DMS 273 (cell line): Measurements from ENCODE around the gene PTPRM.

Source experiments
- DNase-seq: peaks from one replicate; lab custom pipeline; 2025; ENCODE audit not compliant: unreplicated experiment; lab: John Stamatoyannopoulos, UW

PTPRM gene

DNA sequence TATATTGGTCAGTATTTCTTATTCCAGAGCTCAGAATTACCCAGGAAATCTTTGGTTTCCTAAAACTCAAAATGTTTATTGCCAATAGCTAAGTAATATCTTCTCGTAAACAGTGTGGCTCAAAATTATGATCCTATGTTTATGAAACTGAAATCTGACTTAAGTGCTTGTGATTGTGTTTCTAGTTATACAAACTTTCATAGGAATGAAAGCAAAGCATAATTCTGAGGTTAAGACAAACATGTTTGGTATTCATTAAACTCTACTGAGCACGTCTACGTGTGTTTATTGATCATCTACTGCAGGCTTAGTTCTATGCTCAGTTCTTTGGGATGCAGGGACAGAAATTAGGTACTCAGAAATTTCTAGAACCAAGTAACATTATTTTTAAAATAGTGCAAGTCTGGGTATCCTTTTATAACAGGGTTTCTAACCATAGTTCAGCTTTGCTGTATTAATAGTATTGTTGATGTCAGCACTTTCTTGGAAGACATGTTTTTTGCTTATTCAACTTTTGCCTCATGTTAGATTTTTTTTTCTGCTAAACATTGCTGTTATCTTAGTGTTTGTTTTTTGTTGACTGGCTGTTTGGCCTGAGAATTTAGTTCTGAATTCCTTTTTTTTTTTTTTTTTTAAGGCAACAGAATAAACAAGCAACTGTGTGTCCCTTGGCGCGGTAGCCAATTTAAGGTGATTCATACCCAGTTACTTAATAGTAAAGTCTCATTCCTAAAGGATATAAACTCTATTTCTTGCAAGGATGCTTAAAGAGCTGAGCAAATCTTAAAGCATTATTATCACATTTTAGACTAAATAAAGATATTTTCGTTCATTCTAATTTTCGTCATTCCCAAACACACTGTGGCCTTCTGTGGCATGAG lies 31.3 kb downstream of the PTPRM start:
- no peak for DNase-seq

DNA sequence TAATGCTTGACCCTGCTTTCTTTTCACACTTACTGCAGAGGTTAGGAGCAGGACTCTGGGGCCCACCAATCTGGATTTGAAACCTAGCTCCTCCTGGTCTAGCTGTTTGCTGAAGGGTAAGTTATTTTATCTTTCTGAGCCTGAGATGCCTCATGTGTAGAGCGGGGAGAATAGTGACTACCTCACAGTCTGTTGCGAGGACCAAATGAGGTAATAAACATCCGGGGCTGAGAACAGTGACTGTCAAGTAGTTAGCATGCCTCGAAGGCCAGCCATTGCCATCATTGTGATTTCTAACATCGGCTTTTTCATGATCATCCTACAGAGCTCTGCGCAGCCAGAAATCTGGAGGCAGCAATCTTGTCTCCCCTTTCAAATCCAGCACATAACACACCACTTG lies 32.9 kb downstream of the PTPRM start:
- DNase-seq, result no peak

DNA sequence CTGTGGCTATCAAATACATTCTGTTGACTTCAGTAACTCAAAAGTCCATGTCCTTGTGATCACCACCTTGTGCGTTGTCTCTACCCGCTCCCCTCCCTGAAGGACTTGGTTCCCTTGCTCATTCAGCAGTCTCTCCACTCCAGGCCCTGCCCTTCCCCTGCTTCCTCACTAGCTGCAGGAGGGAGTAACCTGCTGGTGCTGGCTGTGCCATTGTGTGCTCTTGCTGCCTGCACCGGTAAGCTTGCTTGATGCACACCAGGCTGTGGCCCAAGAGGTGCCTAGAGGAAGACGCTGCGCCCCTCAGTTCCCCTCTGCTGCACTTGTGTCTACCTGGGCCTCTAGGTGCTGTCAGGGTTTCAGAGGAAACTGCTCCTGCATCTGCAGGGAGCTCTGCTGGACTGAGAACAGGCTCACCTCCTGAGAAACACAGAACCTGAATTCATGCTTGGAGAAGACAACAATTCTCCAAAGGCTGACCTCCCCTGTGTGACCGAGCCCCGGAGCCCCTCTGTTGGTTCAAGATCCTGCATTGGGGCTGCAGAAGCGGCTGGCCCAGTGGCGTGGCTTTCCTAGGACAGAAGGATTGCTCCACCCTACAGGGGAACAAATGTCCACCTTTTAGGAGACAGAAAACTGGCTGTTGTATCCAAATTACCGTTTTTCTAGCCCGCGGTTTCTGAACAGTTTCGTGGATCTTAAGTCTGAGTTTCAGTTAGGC lies 33.6 kb downstream of the PTPRM start:
- DNase-seq, result no peak

DNA sequence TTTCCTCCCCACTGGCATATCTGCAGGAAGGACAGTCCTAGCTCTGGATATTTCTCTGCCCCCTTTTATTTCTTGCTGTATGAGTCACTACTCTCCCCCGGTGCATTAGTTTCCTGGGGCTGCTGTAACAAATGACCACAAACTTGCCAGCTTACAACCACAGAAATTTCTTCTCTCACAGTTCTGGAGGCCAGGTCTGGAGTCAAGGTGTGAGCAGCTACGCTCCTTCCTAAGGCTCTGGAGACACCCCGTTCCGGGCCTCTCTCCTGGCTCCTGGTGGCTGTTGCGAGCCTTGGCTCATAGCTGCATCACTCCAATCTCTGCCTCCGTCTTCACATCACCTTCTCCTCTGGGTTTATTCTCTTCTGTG lies 34.1 kb downstream of the PTPRM start:
- no peak for DNase-seq

DNA sequence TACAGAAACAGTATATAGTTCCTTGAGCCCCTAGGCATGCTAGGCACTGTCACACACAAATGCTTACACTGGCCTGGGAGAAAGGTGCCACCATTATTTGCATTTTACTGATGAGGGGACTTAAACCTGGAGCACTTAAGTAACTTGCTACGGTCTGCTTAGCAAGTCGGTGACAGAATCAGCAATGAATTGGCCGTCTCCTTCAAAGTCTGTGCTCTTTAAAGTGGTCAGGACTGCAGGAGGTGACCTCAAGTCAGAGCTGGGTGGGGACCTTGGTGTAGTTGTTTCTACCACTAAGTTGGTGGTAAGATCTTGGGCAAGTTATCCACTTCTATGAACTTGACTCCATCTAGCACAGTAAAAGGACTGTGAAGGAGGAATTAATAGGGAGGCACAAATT lies 34.8 kb downstream of the PTPRM start:
- DNase-seq, result no peak

DNA sequence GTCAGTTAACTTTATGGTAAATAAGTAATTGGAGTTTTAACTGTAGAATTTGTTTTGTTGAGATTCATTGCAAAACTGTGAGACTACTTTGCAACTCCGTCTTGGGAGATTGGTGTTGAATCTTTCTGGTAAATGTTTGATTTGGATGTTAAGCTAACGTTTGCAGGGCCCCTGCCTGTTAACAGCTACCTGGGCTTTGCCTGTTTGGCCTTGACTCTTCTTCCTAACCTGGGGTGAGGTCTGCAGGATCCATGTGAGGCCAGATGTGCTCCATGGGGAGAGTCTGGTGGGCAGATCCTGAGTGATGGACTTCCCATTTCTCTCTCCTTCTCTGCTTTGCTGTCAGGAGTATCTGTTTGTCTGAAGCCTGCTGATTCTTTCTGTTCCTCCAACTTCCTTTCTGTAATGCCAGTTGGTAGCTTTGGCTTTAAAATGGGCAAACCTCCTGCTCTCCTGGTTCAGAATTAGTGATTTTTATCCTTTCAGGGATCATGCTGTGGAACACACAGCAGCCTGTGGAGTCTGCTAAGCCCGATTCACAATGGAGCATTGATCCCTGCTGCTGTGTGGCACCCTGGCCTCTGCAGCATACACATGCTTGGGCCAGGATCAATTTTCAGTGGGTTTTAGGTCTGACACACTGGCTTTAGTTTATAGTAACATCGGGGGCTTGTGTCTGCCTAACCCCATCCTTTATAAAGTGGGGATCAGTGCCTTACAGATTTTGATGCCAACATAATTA lies 36.3 kb downstream of the PTPRM start:
- no peak for DNase-seq

DNA sequence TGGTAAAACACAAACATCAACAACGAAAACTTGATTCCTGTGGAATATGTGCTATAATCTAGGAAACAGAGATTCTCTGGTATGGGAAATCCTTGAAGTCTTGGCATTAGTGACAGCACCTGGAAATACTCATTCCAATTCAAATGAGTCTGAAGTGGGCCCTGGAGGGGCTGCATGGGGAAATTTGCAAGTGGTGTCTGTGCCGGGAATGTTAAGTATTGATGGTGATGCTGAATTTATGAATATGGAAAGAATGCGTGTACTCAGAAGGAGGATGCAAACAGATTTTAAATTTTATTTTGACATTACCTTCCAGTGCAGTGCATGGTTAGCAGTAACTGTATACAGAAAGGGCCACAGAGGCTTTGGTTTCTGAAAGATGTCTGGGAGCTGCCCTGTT lies 37.2 kb downstream of the PTPRM start:
- no peak for DNase-seq

DNA sequence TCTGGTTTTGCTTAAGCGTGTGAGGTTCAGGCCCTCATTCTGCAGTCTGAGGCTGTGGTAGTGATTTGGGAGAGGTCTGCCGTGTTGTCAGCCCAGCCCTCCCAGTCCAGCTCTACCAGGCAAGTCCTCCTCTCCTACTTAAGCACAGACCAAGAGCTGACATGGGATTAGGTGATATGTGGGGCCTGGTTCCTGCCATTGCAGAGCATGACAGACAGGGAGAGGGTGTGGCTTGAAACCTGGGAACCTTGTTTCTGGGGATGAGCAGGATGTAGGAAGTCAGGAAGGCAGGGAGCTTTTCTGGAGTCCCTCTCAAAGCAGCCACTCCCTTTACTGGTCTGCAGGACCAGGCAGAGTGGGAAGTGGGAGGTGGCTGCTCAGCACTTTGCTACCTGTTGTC lies 38.6 kb downstream of the PTPRM start:
- no peak for DNase-seq

DNA sequence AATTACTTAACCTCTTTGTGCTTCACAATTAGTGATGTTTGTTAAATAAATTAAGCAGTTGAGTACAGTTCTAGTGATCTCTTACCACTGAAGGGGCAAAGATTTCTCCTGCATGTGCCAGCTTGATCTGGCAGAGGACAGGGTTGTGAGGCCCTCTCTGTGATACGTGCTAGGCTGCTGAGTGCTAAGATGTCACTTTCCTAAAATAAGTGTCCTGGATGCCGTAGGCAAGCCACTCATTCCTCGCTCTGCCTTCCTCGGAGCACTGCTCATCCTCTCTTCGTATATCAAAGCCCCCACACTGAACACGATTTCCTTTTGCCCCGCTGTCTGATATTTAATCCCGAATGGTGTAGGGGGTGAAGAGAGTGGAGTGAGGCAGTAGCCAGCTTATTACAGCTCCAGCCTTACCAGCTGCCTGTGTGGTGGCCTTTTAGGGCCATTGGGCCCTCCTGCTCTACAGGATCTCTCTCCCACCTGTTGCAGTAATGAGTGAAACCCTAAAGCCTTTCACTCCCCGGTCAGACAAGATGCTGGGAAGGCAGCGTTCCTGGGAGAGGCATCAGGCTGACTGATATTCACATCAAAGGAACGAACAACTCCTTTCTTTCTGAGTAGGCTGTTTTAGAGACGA lies 40.5 kb downstream of the PTPRM start:
- no peak for DNase-seq

DNA sequence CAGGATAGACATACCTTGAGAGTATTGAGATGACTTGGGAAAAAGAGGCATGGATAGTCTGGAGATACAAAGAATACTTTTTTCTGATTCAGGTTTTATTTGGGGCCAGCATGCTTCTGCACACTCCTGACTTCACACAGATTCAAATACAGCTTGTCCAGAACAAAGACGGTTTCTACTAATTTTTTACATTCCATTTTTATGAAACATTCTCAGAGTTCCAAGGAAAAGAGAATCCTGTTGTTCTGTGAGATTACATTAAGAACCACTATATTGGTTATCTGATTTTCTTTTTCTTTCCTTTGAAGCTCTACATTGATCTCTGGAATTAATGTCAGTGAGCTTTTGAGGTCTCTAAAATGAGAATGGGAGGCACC lies 41.0 kb downstream of the PTPRM start:
- no peak for DNase-seq

DNA sequence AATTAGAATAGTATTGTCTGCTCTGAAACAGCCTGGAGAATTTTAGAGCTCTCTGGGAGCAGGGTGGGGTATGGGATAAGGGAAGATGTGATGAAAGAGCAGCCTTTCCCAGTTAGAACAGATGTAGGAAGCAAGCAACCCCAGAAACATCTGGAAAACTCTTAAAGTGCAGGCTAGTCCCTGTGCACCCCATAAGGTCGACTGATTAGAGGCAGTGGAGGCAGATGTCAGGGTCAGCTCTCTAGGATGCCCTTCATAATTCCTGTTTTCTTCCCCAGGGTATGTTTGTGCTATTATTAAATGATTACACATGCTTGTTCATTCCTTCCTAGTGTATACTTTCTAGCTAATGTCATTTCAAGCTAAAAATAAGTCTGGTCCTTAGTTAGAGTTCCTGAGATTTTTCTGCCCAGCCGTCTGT lies 41.7 kb downstream of the PTPRM start:
- no peak for DNase-seq

DNA sequence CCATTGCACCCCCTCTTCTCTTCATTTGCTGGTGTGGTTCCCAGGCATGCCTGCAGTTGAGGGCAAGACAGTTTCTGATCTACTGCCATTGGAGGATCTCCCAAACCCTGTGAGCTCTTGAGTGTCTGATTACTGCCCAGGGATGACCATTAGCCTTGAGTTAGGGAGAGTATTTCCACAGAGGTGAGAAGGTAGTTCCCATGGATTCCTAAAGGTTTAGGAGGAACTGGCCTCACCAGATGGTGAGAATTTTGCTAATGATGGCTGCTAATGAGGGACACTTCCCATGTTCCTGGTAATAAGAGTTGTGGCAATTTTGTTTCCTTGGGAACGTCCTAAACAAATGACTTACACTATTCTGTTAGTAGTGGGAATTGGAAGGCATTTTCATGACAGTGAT lies 42.5 kb downstream of the PTPRM start:
- DNase-seq, result no peak

DNA sequence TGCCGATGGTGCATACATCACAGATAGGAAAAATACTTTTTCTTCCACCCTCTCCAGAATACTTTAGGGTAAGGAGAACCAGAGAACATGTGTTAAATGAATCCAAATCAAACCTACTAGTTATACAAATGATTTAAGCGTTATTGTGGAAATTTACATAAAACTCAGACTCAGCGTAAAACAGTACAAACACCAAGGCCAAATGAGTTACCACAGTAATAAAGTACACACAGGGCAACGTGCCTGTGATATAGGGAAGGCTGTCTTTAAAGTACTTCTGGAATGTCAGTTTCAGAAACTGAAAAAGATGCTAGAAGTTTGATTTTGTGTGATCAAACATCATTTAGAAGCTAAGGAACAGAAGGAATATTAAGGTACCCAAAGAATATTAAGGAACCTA lies 46.9 kb downstream of the PTPRM start:
- no peak for DNase-seq

DNA sequence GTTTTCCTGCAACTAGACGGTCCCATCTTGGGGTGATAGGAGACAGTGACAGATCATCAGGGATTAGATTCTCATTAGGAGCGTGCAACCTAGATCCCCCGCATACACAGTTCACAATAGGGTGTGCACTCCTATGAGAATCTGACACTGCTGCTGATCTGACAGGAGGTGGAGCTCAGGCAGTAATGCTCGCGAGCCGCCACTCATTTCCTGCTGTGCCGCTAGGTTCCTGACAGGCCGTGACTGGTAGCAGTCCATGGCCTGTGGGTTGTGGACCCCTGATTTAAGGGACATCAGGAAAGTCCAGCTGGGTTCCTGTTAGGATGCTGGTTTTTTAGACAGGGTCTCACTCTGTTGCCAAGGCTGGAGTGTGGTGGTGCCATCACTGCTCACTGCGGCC lies 48.7 kb downstream of the PTPRM start:
- DNase-seq, result no peak

DNA sequence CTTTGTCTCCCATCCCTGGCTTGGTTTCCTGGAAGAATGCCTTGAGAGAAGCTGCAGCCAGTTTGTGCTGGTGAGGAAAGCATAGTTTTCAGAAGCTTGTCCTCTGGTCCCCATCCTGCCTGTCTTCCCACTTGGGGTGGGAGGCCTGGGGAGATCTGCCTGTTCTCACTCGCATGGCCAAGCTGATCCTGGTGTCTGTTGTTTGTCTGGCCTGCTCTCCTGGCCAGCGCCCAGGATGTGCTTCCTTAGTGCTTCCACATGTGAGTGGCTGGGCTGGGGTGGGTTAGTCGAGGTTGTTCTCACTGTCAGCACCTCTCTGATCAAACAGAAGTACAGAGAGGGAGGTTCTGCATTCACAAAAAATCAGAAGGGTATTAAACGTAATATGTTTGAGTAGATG lies 49.5 kb downstream of the PTPRM start:
- no peak for DNase-seq

DNA sequence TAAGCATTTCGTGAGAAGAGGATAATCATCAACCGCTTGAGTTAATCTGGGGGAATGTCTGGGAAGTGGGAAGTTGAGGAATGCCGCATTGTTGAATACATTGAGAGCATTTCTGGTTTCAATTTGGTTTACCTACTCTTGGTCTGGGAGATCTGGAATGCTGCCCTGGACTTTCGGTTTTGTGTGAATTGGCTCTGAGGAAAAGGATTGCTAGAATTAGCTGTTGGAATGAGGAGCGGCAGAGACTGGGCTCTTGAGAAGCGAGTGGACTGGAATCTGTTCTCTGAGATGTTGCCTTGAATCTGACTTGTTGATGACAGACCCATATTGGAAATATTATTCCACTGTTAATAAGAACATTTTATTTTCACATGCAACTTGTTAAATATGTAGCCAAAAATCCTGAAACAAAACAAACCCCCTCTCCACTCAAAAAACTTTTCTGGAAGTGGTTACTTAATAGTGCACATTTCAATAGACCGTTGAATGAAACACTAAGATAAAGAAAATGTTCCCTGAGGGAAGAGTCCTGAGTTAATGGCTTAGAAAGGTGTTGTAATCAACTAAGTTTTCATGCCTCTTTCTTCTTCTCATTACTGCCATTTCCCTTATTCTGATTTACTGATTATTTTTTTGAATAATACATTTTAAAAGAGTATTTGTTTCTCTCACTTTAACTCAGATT lies 50.8 kb downstream of the PTPRM start:
- no peak for DNase-seq

DNA sequence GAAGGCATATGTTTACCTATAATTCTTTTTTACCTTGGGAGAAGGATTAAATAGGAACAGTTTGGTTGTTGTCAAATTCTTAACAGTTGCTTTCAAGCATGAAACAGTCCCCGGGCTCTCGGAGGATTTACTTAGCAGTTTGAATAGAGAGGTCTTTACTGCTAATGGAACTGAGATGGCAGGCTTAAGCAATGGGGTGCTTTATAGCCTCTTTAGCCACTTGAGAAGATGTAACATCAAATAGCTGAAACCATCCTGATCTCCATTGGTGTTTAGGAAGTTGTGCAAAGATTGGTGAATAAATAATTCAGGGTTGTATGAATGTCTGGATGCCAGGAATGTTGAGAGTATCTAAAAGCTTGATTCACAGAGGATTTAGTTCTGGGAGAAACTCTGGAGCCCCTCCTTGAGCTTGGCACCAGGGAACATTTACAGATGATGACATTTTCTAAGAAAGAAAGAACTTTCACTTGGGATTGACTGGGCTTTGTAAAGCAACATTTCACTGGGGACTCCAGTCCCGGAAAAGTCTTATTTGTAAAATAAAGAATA lies 51.9 kb downstream of the PTPRM start:
- DNase-seq, result no peak

DNA sequence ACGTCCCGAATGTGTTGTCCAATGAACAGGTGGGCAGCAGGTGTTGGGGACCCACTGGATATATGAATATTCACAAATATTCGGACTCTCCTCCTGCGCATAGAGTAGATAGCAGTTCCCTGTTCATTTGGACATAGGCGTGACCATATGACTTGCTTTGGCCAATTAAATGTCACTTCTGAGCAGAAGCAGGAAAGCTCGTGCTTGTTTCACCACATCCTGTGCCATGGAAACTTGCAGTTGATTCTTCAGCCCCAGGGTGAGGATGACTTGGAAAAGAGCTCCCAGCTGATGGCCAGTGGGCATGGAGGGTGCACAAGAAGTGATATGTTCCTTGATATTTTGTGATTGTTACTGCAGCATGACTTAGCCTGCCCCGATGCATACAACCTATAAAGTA lies 52.6 kb downstream of the PTPRM start:
- DNase-seq, result no peak

DNA sequence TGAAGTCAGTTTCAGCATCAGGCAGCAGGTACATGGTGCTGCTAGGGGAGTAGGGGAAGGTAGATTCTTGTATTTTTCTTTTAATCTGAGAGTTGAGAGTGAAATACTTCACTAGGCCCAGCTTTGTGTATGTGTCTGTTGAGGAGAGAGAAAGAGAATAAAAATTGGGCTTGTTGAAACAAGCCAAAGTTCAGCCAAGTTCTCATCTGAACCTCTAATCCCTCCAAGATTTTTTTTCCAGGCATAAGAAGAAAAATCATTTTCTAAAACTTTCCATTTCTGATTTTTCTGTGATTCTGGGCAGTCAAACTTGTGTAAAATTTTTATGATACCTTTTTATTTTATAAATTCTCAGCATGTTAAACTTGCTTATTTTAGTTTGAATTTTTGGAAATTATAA lies 55.6 kb downstream of the PTPRM start:
- no peak for DNase-seq

DNA sequence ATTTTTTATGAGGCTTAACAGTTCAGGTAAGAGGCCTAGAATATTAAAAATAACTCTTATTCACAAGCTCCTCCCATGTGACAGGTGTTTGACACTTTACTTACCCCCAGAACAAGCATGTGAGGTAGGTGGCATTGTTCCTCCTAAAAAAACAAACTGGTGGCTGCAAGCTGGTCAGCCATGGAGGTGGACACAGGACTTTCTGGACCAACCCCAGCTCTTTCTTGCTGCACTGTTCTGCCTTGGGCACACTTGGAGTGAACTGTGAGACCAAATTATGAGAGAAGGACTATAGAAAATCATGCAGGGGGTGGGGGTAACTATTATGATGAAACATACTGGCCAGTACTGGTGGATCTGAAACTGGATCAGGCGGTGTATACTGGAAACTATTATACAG lies 56.6 kb downstream of the PTPRM start:
- DNase-seq, result no peak

DNA sequence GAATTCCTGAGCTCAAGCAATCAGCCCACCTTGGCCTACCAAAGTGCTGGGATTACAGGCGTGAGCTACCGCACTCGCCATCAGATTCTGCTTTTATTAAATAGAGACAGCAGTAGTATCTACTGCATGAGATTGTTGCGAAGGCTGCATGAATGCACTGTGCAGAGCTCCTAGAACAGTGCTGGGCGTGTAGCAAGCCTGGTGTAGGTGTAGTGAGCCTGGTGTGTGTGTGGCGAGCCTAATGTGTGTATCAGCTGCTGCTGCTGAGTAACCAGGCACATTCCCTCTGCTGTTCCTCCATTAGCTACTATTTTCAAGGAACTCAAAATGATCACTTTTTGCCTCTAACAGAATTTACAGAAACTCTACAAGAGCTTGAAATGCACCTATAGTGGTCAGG lies 57.6 kb downstream of the PTPRM start:
- no peak for DNase-seq
